B cell (primary cell): ENCODE results near the gene TCF12.

ENCODE experiments used
- EZH2 ChIP-seq: IDR thresholded peaks from 2 replicates; pipeline ENCODE4 v1.6.1; 2012; ENCODE audit warnings: borderline replicate concordance, low read depth, mild to moderate bottlenecking, moderate library complexity, low read length; ENCODE audit not compliant: insufficient read depth, poor library complexity, severe bottlenecking
- TF ChIP-seq, protein P1 (sequence below): fragments of 200-600 bp; IDR thresholded peaks from one replicate; pipeline ENCODE4 v1.8.0; 2022; ENCODE audit warnings: antibody characterized with exemption, mild to moderate bottlenecking

DNA sequence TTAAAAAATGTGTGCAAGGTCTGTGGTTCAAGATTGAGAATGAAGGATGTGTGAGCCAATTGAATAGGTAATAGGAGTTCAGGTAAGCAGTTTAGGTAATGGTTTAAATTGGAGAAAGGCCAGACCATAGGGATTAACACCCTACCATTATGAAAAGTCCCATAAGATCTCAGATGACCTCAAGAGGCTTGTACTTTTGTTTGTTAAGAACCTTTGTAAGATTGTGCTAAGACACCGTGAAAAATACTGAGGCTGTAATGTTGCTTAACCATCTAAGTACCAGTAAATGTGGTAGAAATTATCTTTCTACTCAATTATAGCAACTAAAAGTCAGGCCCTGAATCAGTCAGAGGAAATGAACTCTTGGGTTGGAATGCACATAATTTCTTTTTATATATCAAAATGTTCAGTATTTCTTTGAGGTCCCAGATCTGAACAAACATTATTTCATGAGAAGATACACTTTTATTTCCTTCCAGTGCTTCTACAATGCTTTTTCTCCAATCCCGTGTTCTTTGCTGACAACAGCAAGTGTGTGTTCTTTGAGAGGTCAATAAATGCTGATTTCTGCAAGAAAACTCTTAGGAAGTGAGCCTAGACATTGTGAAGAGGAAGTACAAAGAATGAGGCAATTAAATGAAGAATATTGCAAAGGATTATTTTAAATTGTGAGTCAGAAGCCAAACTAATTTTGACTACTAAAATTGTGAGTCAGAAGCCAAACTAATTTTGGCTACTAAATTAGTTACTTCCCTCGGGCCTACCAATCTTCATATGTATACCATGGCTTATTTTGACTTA is 66.4 kb downstream of the TCF12 start:
- TF ChIP-seq, protein P1, sequence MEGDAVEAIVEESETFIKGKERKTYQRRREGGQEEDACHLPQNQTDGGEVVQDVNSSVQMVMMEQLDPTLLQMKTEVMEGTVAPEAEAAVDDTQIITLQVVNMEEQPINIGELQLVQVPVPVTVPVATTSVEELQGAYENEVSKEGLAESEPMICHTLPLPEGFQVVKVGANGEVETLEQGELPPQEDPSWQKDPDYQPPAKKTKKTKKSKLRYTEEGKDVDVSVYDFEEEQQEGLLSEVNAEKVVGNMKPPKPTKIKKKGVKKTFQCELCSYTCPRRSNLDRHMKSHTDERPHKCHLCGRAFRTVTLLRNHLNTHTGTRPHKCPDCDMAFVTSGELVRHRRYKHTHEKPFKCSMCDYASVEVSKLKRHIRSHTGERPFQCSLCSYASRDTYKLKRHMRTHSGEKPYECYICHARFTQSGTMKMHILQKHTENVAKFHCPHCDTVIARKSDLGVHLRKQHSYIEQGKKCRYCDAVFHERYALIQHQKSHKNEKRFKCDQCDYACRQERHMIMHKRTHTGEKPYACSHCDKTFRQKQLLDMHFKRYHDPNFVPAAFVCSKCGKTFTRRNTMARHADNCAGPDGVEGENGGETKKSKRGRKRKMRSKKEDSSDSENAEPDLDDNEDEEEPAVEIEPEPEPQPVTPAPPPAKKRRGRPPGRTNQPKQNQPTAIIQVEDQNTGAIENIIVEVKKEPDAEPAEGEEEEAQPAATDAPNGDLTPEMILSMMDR, result no peak
- no peak for TF ChIP-seq EZH2
